GM12892 (cell line): Measurements from ENCODE around the gene ATXN1.

Experiments
- POLR2A ChIP-seq: IDR thresholded peaks from 2 replicates; pipeline ENCODE4 v1.6.1; 2011; ENCODE audit warnings: low read depth, low read length, control low read depth
- POLR2AphosphoS5 ChIP-seq: IDR thresholded peaks from 2 replicates; pipeline ENCODE4 v1.6.1; 2011; ENCODE audit warnings: low read depth, low read length, control low read depth

DNA sequence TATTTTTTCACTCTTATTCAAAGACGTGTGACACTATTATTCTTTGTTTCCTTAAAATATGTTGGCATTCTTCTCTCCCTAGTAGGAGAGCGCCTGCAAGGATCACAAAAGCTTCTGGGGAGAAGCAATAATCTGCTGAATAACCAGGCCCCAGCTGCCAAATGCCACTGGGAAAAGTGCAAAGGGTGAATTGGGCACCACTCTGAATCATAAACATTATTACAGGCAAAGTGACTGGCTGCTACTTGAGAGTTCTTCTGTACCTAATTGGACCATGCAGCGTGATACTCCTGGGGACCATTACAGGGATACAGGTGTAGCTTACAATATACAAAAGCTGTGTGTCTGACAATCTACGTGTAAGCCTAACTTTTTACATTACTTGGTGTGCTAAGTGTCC lies 152.8 kb downstream of the ATXN1 start:
- TF ChIP-seq POLR2AphosphoS5 (no peak), POLR2A (no peak)
